HG02763 (cell line): ENCODE data around the gene DEFB110.

Experiments used
- ATAC-seq: cut with Tn5 transposase; IDR thresholded peaks from one replicate; pipeline ENCODE4 v1.9.1; 2021; ENCODE audit warnings: mild to moderate bottlenecking, moderate library complexity; ENCODE audit not compliant: unreplicated experiment

DEFB110 gene

GRCh38 chr6:50021894-50022293 lies at the start of gene DEFB110:
TSS of gene DEFB110 (minus strand) at chr6:50021994. CDS start at chr6:50021935, 59 bp downstream.
- no peak for ATAC-seq

GRCh38 chr6:50070101-50070500 lies 48.3 kb upstream of the DEFB110 start:
- no peak for ATAC-seq

GRCh38 chr6:50062051-50062450 lies 40.3 kb upstream of the DEFB110 start:
- no peak for ATAC-seq

GRCh38 chr6:50056242-50056641 lies 34.4 kb upstream of the DEFB110 start:
- ATAC-seq = no peak

GRCh38 chr6:50049829-50050228 lies 28.0 kb upstream of the DEFB110 start, which contains the start of gene DEFB112:
TSS of gene DEFB112 (minus strand) at chr6:50049929. CDS start at chr6:50049869, 60 bp downstream.
- no peak for ATAC-seq

GRCh38 chr6:50047026-50047425 lies 25.2 kb upstream of the DEFB110 start:
- ATAC-seq = no peak

- ATAC-seq = no peak
These were observed 9.2 kb upstream of the DEFB110 start for GRCh38 chr6:50030777-50031562.

GRCh38 chr6:50030350-50030749 lies 8.6 kb upstream of the DEFB110 start:
- no peak for ATAC-seq

- ATAC-seq = no peak
These were observed 3.5 kb upstream of the DEFB110 start for GRCh38 chr6:50025258-50025657.

GRCh38 chr6:50007819-50008218 lies 14.0 kb downstream of the DEFB110 start:
- ATAC-seq = no peak

GRCh38 chr6:50003139-50003538 lies 18.7 kb downstream of the DEFB110 start:
- no peak for ATAC-seq

GRCh38 chr6:49995278-49995677 lies 26.5 kb downstream of the DEFB110 start:
- ATAC-seq = no peak

- ATAC-seq = no peak
These were observed 32.9 kb downstream of the DEFB110 start for GRCh38 chr6:49988900-49989299.

GRCh38 chr6:49987749-49988148 lies 34.0 kb downstream of the DEFB110 start:
- ATAC-seq = no peak

- no peak for ATAC-seq
These were observed 35.2 kb downstream of the DEFB110 start for GRCh38 chr6:49986551-49986950.

GRCh38 chr6:49982046-49982445 lies 39.7 kb downstream of the DEFB110 start:
- ATAC-seq = no peak

GRCh38 chr6:49980898-49981297 lies 40.9 kb downstream of the DEFB110 start:
- peak; percentile 37 for ATAC-seq

GRCh38 chr6:49979584-49979983 lies 42.2 kb downstream of the DEFB110 start:
- ATAC-seq = no peak

GRCh38 chr6:49978332-49979226 lies 43.2 kb downstream of the DEFB110 start:
- peak; percentile 53 for ATAC-seq

GRCh38 chr6:49969605-49970004 lies 52.2 kb downstream of the DEFB110 start, which contains the start of gene DEFB113:
TSS of gene DEFB113 (minus strand) at chr6:49969625. CDS start at chr6:49969625, 0 bp downstream.
- no peak for ATAC-seq
